B cell (primary cell): ENCODE measurements around the gene KRTCAP2. TPM values are rescaled to one million over a fixed set of nuclear protein-coding genes. Genes with fewer than 3 reads are reported as not detected.

Experiments
- ATAC-seq: fragments of 200-7000 bp; cut with Tn5 transposase; one replicate; pipeline ENCODE4 v1.10.0; 2021; ENCODE audit warnings: low read depth, mild to moderate bottlenecking, moderate number of reproducible peaks, moderate library complexity
- CTCF ChIA-PET: fragments of 350-600 bp; sonication (Branson Sonifier 250); formaldehyde crosslinking; loops from one replicate; lab custom pipeline; 2021; ENCODE audit warnings: antibody characterized with exemption, inconsistent platforms; lab: Charles Lee
- POLR2A ChIA-PET: fragments of 350-600 bp; sonication (Branson Sonifier 250); formaldehyde crosslinking; loops from one replicate; lab custom pipeline; 2021; ENCODE audit warnings: antibody characterized with exemption; lab: Charles Lee
- DNase-seq: peaks from one replicate; pipeline ENCODE4 v3.0.0; 2013
- H2AFZ ChIP-seq: 2 replicates; pipeline ENCODE4 v1.6.1; 2012; ENCODE audit warnings: mild to moderate bottlenecking, low read depth, low read length; ENCODE audit not compliant: insufficient read depth, poor library complexity, severe bottlenecking
- H3K27ac ChIP-seq, 2 donors: 1 replicate in 1 of 2; 2 replicates in 1 of 2; pipeline ENCODE4 v1.5.1; 2012 to 2013; ENCODE audit warnings: low read length in 2 of 2, mild to moderate bottlenecking in 2 of 2, moderate library complexity in 1 of 2
- H3K27me3 ChIP-seq, 4 experiments: fragments of 200-600 bp in 1 of 4; sonication (generic) in 1 of 4; replicated peaks in 1 of 4; 1 replicate in 2 of 4; 2 replicates in 2 of 4; pipeline versions ENCODE4 v1.6.1 to v1.7.0; 2013 to 2016; ENCODE audit warnings: low read length in 3 of 4, mild to moderate bottlenecking in 2 of 4, mixed read lengths in 1 of 4, moderate library complexity in 1 of 4; ENCODE audit not compliant: insufficient read depth in 4 of 4, control insufficient read depth in 3 of 4; ENCODE audit errors: control extremely low read depth in 1 of 4
- H3K36me3 ChIP-seq, 2 experiments: replicated peaks in 1 of 2; 1 replicate in 1 of 2; 2 replicates in 1 of 2; pipeline versions ENCODE4 v1.6.1 to v1.7.1; 2013; ENCODE audit warnings: low read length in 1 of 2; ENCODE audit not compliant: insufficient read depth in 2 of 2, control insufficient read depth in 1 of 2; ENCODE audit errors: control extremely low read depth in 1 of 2, extremely low read depth in 1 of 2
- H3K4me1 ChIP-seq, 2 donors: fragments of 200-600 bp in 1 of 2; sonication (generic) in 1 of 2; 1 replicate in 1 of 2; 2 replicates in 1 of 2; pipeline versions ENCODE4 v1.5.1 to v1.6.1; 2013 to 2017; ENCODE audit warnings: low read length in 2 of 2; ENCODE audit not compliant: control insufficient read depth in 2 of 2, insufficient read depth in 2 of 2
- H3K4me2 ChIP-seq: replicated peaks from 2 replicates; pipeline ENCODE3; 2012; ENCODE audit warnings: mild to moderate bottlenecking, low read depth, low read length; ENCODE audit not compliant: poor library complexity, severe bottlenecking
- H3K4me3 ChIP-seq, 5 experiments: fragments of 200-600 bp in 1 of 5; sonication (generic) in 1 of 5; 1 replicate in 3 of 5; 2 replicates in 2 of 5; pipeline versions ENCODE4 v1.5.1 to v1.7.0; 2011 to 2016; ENCODE audit warnings: low read length in 4 of 5, mild to moderate bottlenecking in 4 of 5, low read depth in 2 of 5, control low read depth in 1 of 5, moderate library complexity in 1 of 5; ENCODE audit not compliant: insufficient read depth in 1 of 5; ENCODE audit errors: control extremely low read depth in 1 of 5, extremely low read depth in 1 of 5
- H3K79me2 ChIP-seq: fragments of 200-600 bp; sonication (generic); one replicate; pipeline ENCODE4 v1.6.0; 2016; ENCODE audit warnings: low read length; ENCODE audit not compliant: control insufficient read depth, insufficient read depth
- H3K9ac ChIP-seq: fragments of 200-600 bp; sonication (generic); 2 replicates; pipeline ENCODE4 v1.6.1; 2017; ENCODE audit warnings: mild to moderate bottlenecking, low read length, moderate library complexity
- H3K9me3 ChIP-seq, 3 donors: one replicate each; pipeline versions ENCODE4 v1.6.1 to v1.7.1; 2013; ENCODE audit warnings: low read length in 2 of 3; ENCODE audit not compliant: control insufficient read depth in 2 of 3, insufficient read depth in 1 of 3; ENCODE audit errors: control extremely low read depth in 1 of 3
- H4K20me1 ChIP-seq: 2 replicates; pipeline ENCODE4 v1.6.0; 2012; ENCODE audit warnings: mild to moderate bottlenecking, low read length; ENCODE audit not compliant: insufficient read depth, control insufficient read depth, poor library complexity, severe bottlenecking
- H3K27ac Mint-ChIP-seq: one replicate; pipeline ENCODE4 v1.8.0; 2021; ENCODE audit warnings: mixed read lengths
- H3K27me3 Mint-ChIP-seq: one replicate; pipeline ENCODE4 v1.8.0; 2021; ENCODE audit warnings: mixed read lengths
- H3K4me1 Mint-ChIP-seq: one replicate; pipeline ENCODE4 v1.8.0; 2021; ENCODE audit warnings: mixed read lengths
- H3K4me3 Mint-ChIP-seq: one replicate; pipeline ENCODE4 v1.8.0; 2021; ENCODE audit warnings: mixed read lengths
- H3K9me3 Mint-ChIP-seq: one replicate; pipeline ENCODE4 v1.8.0; 2022; ENCODE audit warnings: mixed read lengths; ENCODE audit not compliant: insufficient read depth
- CTCF ChIP-seq: fragments of 200-600 bp; IDR thresholded peaks from one replicate; pipeline ENCODE4 v1.8.0; 2022; ENCODE audit warnings: antibody characterized with exemption, mild to moderate bottlenecking
- EZH2 ChIP-seq: IDR thresholded peaks from 2 replicates; pipeline ENCODE4 v1.6.1; 2012; ENCODE audit warnings: borderline replicate concordance, low read depth, mild to moderate bottlenecking, moderate library complexity, low read length; ENCODE audit not compliant: insufficient read depth, poor library complexity, severe bottlenecking
- WGBS: methylation state at CpG from one replicate; pipeline ENCODE4 v1.1.5; 2013; ENCODE audit warnings: missing lambda C conversion rate; ENCODE audit not compliant: insufficient coverage; 5-methylcytosine and 5-hydroxymethylcytosine counted together
- intact Hi-C: fragments of 100-400 bp; cut with micrococcal nuclease; formaldehyde crosslinking; loops from one replicate; pipeline ENCODE4 v1.10.0; 2022
- polyA plus RNA-seq: library from polyadenylated mRNA; depleted of rRNA; stranded (reverse); fragments of >200 nt; gene quantifications from 2 replicates; pipeline ENCODE4 v1.2.3, GENCODE V29; 2012
- total RNA-seq, 2 donors: library from RNA; stranded (reverse); fragments of 120-200 nt in 1 of 2; gene quantifications; 1 replicate in 1 of 2; 2 replicates in 1 of 2; pipeline versions ENCODE4 v1.2.3 to v1.2.4, GENCODE V29; 2013 to 2022

The KRTCAP2 gene
- total and polyA plus RNA-seq, 2 donors (not counting 1 experiment from before 2014, with no cell fraction given): 151 to 259 TPM

- Histone ChIP-seq H3K4me3 (no peak overlapping the region), H3K36me3 (no peaks in the 10 kb centered on the region), H3K27me3 (no peaks in the 10 kb centered on the region), H2AFZ (no peak overlapping the region), H3K4me1 (peaks cover 19 to 28% of the 10 kb centered on the region in 2 donors), H3K9me3 (no peaks in the 10 kb centered on the region), H4K20me1 (no peaks in the 10 kb centered on the region), H3K9ac (no peak overlapping the region), H3K79me2 (peaks cover 15% of the 10 kb centered on the region), H3K27ac (no peak overlapping the region), H3K4me2 (no peak overlapping the region)
- DNase-seq (peak; percentile 18), ATAC-seq (no peak)
- ChIA-PET POLR2A (interaction anchor here (0.6 to 1.1 kb wide), 2 partner anchors 16 to 768 kb away, joined by 5 to 8 read pairs; no protein-coding TSS in a partner anchor), CTCF (interaction anchor here (0.5 to 12.7 kb wide), 15 partner anchors 8 to 408 kb away, joined by 3 to 196 read pairs (median 6); partner anchors contain the start of genes MTX1 and THBS3)
- Mint-ChIP-seq H3K4me3 (no peak overlapping the region), H3K4me1 (peaks cover 29% of the 10 kb centered on the region), H3K9me3 (no peaks in the 10 kb centered on the region), H3K27ac (no peak overlapping the region), H3K27me3 (no peaks in the 10 kb centered on the region)
- intact Hi-C loops: loop anchor here (2.0 kb wide), 1 partner anchor 15 kb away; no protein-coding TSS in a partner anchor
- 85% methylated on average over 11 of the region's 11 CpGs for WGBS
- TF ChIP-seq CTCF (no peak), EZH2 (no peak)
Observed at GRCh38 chr1:155177192-155177917, 4.3 kb upstream of the KRTCAP2 start.
